Endothelial cell (in vitro differentiated cells): Measurements from ENCODE around the gene DCBLD2. TPM values are rescaled to one million over a fixed set of nuclear protein-coding genes. Genes with fewer than 3 reads are reported as not detected.

ENCODE experiments used
- DNase-seq: peaks from one replicate; pipeline ENCODE4 v3.0.0; 2021; ENCODE audit warnings: low spot score
- H3K27ac Mint-ChIP-seq: one replicate; pipeline ENCODE4 v1.8.0; 2021; ENCODE audit warnings: mixed read lengths, inconsistent platforms; ENCODE audit not compliant: unreplicated experiment
- H3K27me3 Mint-ChIP-seq: one replicate; pipeline ENCODE4 v1.8.0; 2021; ENCODE audit warnings: mild to moderate bottlenecking, moderate library complexity, mixed read lengths, inconsistent platforms; ENCODE audit not compliant: unreplicated experiment
- H3K36me3 Mint-ChIP-seq: one replicate; pipeline ENCODE4 v1.8.0; 2021; ENCODE audit warnings: mild to moderate bottlenecking, low read depth, mixed read lengths, inconsistent platforms; ENCODE audit not compliant: unreplicated experiment
- H3K4me1 Mint-ChIP-seq: one replicate; pipeline ENCODE4 v1.8.0; 2021; ENCODE audit warnings: mild to moderate bottlenecking, mixed read lengths, inconsistent platforms; ENCODE audit not compliant: unreplicated experiment
- H3K4me3 Mint-ChIP-seq: one replicate; pipeline ENCODE4 v1.8.0; 2021; ENCODE audit warnings: mild to moderate bottlenecking, mixed read lengths, inconsistent platforms; ENCODE audit not compliant: unreplicated experiment
- H3K9me3 Mint-ChIP-seq: one replicate; pipeline ENCODE4 v1.8.0; 2021; ENCODE audit warnings: mixed read lengths, inconsistent platforms; ENCODE audit not compliant: unreplicated experiment
- CTCF ChIP-seq: fragments of 200-600 bp; sonication (generic); IDR thresholded peaks from one replicate; pipeline ENCODE4 v1.5.0; 2021; ENCODE audit warnings: antibody characterized with exemption; ENCODE audit not compliant: unreplicated experiment
- total RNA-seq: library from RNA; stranded (reverse); fragmentation: NEBNext Ultra II Directional; extraction: Animal tissue kit (Norgen Biotek cat#: 25700); gene quantifications from one replicate; pipeline ENCODE4 v1.2.1, GENCODE V29; 2021; ENCODE audit not compliant: unreplicated experiment

Gene DCBLD2
- total RNA-seq, 1 donor from 2014 or later = 26.9 TPM

DNA sequence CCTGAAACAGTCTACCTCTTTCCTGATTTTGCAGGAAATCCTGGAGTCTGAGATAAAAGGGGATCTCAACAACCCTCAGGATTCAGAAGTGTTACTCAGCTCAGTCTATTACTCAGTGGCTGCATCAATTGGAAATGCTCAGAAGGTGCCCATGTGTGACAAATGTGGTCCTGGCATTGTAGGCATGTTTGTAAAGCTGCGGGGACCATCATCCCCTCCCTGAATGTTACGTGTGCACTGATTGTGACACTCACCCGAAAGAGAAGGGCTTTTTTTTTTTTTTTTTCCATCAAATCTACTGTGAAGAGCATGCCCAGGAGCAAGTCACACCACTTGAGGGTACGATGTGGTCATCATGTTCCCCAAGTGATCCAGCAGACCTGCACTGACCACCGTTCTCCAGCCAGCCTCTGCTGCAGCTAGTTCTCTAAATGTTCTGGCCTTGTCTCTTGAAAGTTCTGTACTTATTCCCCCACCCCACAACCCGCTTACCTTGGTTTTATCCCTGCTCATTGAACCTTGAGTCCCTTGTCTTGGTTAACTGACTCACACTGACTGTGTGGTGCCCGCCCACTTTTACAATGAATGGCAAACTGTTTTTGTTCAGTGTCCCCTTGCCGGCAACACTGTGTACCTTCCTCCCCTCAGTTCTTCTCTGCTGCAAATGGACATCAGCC, 118.5 kb downstream of the DCBLD2 start:
- Mint-ChIP-seq H3K4me1 (peaks cover 15% of the 10 kb centered on the region), H3K4me3 (no peak overlapping the region), H3K27ac (no peak overlapping the region)

GRCh38 chr3:98780343-98780742, 121.2 kb downstream of the DCBLD2 start:
- Mint-ChIP-seq H3K9me3 (no peaks in the 10 kb centered on the region), H3K4me1 (peaks cover 15% of the 10 kb centered on the region), H3K27me3 (peaks cover 4% of the 10 kb centered on the region), H3K27ac (no peak overlapping the region), H3K36me3 (no peaks in the 10 kb centered on the region), H3K4me3 (no peak overlapping the region)
- DNase-seq = no peak
- TF ChIP-seq CTCF = no peak

More for the DNA sequence above, 118.5 kb downstream of the DCBLD2 start:
- no peaks in the 10 kb centered on the region for H3K9me3 Mint-ChIP-seq
- H3K27me3 Mint-ChIP-seq = peaks cover 4% of the 10 kb centered on the region
- no peaks in the 10 kb centered on the region for H3K36me3 Mint-ChIP-seq
- DNase-seq = no peak
- no peak for TF ChIP-seq CTCF

GRCh38 chr3:98779541-98780335, 121.8 kb downstream of the DCBLD2 start:
- peaks cover 3% of the 10 kb centered on the region for H3K27me3 Mint-ChIP-seq
- no peaks in the 10 kb centered on the region for H3K36me3 Mint-ChIP-seq
- DNase-seq = no peak
- no peak overlapping the region for H3K27ac Mint-ChIP-seq
- TF ChIP-seq CTCF = no peak
- no peak overlapping the region for H3K4me3 Mint-ChIP-seq
- H3K9me3 Mint-ChIP-seq = no peaks in the 10 kb centered on the region
- peaks cover 15% of the 10 kb centered on the region for H3K4me1 Mint-ChIP-seq

DNA sequence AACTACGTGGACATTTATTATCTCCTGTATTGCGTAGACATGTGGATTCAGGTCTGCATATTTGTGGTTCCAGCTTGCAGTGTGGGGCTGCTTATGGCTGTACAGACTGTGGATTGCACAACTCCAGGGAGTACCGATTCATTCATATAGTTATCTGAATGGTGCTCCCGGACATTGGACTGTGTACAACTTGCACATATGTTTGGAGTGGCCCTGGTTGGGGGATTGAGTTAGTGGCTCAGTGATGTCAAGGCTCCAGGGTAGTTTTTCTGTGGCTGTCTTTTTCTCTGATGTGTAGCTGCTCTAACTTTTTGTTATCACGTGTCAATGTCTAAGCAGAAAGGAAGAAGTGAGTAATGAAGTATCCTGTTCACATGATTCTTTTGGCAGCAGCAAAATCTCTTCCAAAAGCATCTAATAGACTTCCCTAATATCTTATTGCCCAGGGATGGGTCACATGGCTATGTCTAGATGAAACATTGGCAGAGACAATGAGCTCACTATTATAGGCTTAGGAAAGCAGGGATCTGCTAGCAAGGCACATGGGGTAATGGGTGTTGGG, 122.6 kb downstream of the DCBLD2 start:
- no peaks in the 10 kb centered on the region for H3K36me3 Mint-ChIP-seq
- H3K27me3 Mint-ChIP-seq = peaks cover 3% of the 10 kb centered on the region
- no peak overlapping the region for H3K27ac Mint-ChIP-seq
- peaks cover 15% of the 10 kb centered on the region for H3K4me1 Mint-ChIP-seq
- no peak for DNase-seq
- no peaks in the 10 kb centered on the region for H3K9me3 Mint-ChIP-seq
- no peak for TF ChIP-seq CTCF
- no peak overlapping the region for H3K4me3 Mint-ChIP-seq

- H3K9me3 Mint-ChIP-seq = no peaks in the 10 kb centered on the region
- H3K27ac Mint-ChIP-seq = no peak overlapping the region
- TF ChIP-seq CTCF = no peak
- peaks cover 14% of the 10 kb centered on the region for H3K4me1 Mint-ChIP-seq
- peaks cover 3% of the 10 kb centered on the region for H3K27me3 Mint-ChIP-seq
- no peak for DNase-seq
- H3K4me3 Mint-ChIP-seq = no peak overlapping the region
- H3K36me3 Mint-ChIP-seq = no peaks in the 10 kb centered on the region
Measured at GRCh38 chr3:98778383-98778782, 123.1 kb downstream of the DCBLD2 start.
